Stimulated activated CD8-positive, alpha-beta memory T cell treated with anti-CD3 and anti-CD28 coated beads, Interleukin-15, amount 100 ng/mL, for 1 hour (primary cell): ENCODE measurements around the gene KIAA1191.
"Not testable (repeated sequence)": the region's sequence is repeated elsewhere in the genome, so short reads cannot be mapped to it uniquely, and the experiment has no call there.

Experiments used
- DNase-seq: peaks from one replicate; pipeline ENCODE4 v3.0.0-alpha.2; 2020; ENCODE audit warnings: low read depth

KIAA1191 gene, protein sequence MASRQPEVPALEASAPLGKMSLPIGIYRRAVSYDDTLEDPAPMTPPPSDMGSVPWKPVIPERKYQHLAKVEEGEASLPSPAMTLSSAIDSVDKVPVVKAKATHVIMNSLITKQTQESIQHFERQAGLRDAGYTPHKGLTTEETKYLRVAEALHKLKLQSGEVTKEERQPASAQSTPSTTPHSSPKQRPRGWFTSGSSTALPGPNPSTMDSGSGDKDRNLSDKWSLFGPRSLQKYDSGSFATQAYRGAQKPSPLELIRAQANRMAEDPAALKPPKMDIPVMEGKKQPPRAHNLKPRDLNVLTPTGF

DNA sequence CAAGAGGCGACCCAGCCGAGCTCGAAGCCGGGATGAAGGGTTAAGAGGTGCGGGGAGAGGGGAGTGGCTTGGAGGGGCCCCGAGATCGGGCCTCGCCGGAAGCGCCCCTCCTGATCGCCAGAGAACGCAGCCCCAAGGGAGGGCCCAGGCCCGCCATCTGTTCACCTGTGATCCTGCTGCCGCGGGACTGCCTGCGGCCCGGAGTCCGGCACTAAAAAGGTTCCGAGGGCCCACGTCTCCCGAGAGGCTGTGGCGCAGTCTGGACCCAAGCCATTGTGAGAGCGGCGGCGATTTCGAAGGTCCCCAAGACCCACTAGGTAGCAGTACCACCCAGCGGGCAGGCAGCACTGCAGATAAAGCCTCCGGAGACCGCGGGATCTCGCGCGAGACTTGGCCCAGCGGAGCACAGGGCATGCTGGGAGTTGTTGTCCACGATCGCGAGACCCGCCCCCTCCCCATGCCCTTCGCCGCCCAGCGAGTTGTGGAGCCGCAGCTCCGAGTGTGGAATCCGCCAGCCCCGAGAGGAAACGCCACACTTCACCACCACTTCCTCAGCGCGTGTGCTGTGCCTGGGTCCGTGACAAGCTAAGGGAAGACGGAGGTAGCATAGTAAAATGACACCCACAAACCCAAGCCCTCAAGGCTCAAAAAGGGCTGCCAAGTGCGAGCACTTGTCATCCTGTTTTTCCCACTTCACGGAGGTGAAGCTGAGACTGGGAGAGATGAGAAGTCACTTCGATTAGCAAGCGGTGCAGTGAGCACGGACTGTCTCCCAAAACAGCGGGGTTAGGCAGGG lies at the start of gene KIAA1191:
Gene KIAA1191 (minus strand): TSS at position 328 of the 796 bp plus-strand sequence. CDS start 2,256 bp downstream, outside the sequence.
- DNase-seq, result peak; percentile 91

DNA sequence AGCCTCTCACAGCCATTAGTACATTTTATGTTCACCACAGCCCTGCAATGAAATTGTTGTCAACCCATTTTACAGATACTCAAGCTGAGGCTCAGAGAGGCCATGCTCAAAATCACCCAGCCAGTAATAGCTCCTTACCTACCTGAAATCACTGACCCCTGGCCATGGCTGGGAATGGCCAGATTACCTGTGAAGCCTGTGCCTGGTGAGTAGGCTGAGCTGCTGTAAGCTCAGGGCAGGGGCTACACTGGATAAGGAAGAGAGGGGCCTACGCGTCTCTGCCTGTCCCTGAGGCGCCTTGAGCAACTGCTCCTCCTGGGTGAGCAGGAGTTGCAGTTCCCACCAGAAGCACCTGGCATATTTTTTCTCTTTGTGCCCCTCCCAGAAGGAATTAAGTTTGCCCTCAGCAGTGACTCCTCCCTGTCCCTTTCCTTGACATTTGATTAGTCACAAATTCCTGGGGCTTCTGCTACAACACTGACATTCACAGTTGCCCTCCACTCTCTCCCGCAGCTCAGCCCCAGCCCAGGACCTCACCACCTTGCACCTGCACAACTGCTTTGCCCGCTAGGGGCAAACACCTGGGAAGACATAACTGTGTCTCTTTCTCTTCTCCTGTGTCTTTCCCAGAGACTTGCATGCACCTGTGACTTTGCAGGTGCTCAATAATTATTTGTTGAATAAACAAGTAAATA lies 49.1 kb upstream of the KIAA1191 start:
- DNase-seq, result no peak

DNA sequence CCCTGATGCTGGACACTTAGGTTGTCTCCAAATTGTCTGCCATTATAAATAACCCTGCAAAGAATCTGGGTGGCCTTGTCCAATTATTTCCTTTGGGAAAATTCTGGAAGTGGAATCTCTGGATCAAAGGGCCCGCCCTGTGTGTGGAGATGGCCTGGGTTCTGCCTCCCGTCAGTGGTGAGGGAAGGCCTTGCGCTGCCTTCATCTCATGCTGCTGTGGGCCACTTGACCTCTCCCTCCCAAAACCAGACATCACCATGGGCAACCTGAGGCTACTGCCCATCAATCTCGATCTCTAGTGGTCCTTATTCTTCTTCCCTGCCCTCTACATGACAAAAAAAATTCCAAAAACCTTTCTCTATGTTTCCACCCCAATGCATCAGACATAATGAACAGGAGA lies 48.2 kb upstream of the KIAA1191 start:
- DNase-seq, result no peak

DNA sequence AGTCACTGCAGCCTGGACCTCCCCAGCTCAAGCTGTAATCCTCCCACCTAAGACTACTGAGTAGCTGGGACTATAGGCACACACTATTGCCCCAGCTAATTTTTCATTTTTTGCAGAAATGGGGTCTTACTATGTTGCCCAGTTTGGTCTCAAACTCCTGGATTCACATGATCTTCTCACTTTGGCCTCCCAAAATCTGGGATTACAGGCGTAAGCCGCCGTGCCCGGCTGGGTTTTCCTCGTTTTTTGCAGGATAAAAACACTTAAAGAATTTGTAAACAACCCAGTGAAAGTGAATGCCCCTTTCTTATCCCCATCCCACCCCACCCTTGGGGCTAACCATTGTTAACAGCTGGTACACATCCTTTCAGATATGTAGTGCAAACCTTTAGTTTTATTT lies 47.0 kb upstream of the KIAA1191 start:
- no peak for DNase-seq

DNA sequence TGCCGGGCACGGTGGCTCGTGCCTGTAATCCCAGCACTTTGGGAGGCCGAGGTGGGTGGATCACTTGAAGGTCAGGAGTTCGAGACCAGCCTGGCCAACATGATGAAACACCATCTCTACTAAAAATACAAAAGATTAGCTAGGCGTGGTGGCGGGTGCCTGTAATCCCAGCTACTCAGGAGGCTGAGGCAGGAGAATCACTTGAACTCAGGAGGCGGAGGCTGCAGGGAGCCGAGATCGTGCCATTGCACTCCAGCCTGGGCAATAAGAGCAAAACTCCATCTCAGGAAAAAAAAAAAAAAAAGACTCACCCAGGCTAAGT lies 46.6 kb upstream of the KIAA1191 start:
- not testable (repeated sequence) for DNase-seq

DNA sequence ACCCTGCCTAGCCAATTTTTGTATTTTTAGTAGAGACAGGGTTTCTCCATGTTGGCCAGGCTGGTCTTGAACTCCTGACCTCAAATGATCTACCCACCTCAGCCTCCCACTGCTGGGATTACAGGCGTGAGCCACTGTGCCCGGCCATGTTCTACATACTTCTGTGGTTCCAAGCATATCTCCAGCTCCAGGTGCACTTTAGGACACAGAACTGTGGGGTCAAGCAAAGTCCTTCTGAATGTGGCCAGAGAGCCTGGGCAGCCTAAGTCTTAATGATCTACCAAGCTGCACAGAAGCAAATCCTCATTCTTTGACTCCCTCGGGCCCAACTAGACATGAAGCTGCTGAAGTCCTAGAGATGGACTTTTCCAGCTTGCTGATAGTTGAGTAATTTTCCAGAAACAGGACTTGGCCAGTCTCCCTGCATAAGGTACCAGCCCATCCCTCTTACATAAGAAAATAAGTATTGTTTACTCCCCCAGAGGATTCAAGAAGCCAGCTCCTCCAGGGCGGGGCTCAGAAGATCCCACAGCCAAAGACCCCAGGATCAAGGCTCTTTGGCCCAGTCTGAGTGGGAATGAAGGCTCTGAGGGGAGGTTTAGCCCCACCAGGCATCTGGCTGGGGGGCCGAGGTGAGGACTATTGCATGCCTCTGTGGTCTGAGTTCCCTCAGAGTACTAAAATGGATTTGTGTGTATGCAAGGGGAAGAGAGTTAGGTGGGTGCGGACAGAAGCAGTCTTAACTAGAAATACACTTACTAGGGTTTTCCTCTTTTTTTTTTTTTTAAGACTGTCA lies 46.1 kb upstream of the KIAA1191 start:
- no peak for DNase-seq

DNA sequence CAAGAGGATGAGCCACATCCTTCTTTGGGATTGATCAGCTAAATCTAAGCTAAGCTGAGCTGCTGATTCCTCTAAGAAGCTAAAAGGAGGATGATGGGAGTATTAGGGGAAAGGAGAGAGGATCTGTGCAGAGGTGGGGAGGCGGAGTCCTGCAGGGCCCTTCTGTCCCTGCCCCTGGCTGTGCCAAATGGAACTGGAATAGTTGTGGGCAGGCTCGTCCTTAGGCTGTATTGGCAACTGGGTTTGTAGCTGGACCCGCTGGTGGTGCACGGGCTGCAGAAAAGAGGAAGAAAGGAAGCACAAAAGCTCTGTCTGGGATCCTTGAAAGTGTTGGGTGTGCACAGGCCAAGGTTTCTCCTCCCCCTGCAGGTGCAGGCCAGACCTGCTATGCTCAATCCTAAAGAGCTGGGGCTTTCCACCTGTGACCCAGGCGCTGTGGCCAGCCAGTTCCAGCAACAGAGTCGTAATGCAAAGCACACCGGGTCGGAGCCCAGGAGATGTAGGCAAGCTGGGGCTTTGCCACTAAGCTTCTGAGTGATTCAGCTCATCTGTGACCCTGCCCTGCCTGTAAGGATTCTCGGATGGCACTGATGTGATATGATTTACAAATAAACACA lies 45.0 kb upstream of the KIAA1191 start:
- DNase-seq, result no peak

DNA sequence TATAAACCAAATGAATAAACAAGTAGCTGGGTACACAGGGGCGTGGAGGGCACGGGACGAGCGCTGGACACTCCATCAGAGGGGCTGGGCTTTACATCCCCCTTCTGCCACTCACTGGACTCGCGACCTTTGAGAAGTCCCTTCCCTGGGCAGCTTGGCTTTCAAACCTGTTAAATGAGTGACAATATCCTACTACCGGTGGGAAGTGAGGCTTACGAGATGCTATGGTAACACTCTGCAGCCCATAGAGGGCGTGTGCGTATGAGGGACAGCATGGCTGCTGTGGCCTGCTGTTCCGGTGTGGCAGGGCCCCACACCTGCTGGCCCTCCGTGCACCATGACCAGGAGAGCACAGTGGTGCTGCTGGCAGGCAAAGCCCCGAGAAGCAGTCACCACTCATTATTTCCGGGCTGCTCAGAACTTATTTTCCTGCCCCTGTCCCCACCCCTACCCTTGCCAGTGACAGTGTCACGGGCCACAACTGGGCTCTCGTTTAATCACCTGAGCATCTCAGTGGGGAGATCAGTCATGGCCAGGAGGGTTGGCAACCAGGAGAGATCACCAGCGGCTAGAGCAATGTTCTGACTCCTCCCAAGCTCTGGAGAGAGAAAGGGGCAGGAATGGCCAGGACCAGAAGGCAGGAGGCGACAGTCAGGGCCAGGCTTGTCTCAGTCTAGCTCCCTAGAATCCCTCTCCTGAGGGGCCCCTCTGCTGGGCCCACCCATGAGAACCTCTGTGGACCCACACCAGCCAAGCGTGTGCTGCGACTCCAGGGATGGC lies 44.3 kb upstream of the KIAA1191 start:
- no peak for DNase-seq

DNA sequence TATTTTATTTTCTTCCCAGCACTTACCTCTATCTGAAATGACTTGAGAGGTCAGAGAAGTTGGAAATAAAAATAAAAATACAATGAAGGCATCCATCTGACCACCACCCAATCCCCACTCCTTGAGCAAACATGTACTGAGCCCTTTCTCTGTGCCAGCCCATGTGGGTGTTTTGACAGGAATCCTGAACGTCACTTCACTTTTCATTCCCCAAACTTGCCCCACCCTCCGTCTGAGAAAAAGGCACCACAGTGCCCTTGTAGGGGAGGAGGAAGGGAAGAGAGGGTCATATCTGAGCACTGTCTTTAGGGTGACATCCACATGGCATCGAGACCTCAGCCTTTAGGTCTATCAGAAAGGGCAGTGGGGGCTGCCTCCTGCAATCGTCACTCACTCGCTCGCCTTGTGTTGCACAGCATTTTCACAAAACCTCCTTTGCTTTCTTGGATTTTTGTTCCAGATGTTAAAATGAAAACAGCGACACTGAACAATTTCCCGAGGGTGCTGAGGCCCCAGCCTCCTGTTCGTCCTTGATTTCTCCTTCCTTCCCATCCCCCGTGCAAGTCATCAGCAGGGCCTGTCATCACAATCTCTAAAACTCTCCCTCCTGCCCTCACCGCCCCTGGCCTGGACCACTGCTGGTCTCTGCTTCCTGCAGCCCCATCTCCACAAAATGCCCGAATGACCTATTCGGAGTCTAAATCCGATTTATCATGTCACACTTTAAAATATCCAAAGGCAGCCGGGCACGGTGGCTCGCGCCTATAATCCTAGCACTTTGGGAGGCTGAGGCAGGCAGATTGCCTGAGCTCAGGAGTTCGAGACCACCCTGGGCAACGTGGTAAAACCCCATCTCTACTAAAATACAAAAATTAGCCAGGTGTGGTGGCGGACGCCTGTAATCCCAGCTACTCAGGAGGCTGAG lies 40.0 kb upstream of the KIAA1191 start:
- DNase-seq, result no peak

DNA sequence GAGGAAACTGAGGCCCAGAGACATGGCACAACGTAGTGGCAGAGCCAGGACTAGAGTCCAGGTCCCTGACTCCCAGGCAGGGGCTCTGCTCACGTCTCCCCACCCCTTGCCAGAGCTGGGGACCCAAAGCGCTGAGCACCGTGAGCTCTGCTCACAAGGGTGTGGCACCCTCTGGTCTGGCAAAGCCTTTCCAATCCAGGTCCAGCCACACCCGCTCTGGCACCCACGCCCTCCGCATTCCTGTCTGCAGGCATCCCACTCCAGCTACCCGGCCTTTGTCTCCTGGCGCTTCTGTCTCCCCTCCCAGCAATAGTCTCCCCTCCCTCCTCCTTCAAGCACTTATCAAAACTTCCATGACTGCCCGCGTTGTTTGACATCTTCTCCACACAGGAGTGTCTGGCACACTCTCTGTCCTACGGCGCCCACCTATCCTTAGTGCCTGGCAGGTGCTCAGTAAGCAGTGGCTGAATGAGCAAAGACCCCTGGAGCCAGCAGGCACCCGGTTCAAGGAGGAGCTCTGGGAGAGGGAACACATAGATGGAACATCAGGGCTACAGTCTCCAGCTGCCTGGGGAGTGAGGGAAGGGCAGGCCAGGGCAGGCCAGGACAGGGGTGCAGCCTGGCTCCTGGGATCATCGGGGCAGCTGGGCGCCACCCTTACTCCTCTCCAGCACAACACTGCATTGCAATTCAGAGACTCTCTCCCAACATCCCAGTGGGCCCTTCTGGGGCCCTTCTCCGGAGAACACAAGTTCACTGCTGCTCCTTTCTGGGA lies 39.0 kb upstream of the KIAA1191 start:
- no peak for DNase-seq

DNA sequence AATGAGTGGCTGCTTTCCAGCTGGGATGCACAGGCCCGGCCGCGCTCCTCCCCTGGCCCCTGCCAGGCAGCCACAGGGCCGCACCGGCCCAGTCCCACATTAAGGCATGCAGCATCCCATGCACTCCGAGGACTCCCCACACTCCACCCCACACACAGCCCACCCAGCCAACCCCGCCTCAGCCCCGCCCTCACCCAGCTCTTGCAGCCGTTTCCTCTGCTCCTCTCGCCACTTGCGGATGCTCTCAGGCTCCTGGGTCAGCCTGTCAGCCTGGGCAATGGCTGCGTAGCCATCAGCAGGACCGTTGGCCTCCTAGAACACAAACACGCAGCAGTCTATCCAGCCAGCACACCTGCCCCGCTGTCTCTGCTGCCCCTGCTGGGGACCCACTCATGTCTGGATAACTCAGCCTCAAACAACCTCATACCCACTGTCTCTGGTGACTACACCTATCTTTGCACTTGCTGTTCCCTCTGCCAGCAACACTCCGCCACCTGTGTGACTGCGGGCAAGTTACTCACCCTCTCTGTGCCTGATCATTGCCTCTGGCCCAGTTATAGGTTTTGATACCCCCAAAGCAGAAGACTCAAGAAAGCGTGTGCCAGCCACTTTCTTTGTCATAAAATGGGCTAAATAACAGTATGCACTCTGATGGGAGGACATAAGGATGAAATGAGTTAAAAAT lies 36.3 kb upstream of the KIAA1191 start:
- DNase-seq, result no peak

DNA sequence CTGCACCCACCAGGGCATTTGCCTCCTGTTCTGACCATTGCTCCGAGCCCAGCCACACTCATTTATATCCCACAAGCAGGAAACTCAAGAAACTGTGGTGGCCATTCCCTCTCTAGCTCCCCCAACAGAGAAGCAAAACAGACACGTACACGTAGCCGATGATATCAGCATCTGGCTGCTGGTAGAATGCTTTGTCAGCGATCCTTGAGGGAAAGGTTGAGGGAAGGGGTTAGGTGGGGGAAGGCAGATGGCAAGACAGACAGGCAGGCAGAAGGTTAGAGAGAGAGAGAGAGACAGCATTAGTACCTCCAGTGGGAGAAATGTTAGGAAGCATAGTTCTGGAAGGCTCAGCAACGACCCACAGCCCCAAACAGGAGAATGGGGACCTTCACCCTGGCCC lies 34.8 kb upstream of the KIAA1191 start:
- no peak for DNase-seq

DNA sequence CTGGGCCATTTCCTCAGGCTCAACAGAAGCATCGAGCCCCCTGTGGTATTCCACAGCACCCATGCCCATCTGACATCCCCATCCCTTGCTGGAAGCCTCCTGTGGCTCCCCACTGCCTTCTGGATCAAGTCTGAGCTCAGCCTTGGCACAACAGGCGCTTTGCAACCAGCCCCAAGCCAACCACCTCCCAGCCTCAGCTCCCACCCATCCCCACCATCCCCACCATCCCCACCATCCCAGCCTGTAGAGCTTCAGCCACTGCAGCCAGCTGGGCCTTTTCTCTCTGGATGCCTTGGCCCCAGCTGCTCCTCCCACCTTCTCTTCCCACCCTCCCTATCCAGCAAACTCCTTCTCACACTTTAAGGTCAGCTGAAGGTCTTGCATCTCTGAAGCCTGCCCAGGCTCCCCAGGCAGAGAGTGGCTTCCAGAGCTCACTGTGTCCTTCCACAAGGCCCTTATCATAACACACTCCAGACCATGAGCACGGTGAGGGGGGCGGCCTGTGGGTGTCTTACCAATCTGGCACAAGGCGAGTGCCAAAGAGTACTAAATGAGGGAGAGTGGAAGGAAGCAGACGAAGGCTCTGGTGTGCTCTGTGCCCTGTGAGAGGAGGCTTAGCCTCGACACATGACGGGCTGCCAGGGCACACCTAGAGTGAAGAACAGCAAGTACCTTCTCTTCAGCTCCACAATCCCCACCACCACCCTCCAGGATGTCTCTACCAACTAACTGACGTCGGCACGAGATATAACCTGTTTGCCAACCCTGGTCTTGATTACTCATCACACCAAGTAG lies 33.5 kb upstream of the KIAA1191 start:
- no peak for DNase-seq

DNA sequence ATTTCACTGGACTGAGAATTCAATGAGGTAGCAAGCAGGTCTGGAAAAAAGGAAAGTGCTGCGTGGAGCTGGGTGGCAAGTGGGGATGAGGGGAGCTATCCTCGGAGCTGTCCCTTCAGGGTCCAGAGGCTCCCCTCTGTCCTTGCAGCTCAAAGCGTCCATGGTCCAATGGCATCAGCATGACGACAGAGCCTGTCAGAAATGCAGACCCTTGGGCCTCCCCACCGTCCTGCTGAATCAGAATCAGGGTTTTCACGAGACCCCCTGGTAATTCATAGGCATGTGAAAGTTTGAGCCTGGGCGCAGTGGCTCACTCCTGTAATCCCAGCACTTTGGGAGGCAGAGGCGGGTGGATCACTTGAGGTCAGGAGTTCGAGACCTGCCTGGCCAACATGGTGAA lies 32.5 kb upstream of the KIAA1191 start:
- no peak for DNase-seq

DNA sequence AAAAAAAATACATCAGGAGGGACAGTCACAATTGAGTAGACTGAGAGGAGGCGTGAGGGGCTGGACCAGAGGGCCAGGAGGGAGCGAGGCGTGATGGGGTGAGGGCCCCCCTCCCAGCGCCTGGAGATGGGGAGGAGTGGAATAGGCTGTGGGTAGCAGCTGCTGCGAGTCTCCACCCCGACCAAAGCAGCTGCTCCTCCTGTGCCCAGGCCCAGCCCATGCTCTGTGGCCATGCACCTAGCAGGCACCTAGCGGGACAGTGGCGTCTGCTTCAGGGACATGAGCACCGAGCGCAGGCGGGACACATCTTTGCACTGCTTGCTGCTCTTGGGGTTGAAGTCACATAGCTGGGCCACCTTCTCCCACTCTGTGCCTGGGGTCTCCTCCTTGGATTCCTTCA lies 31.0 kb upstream of the KIAA1191 start:
- no peak for DNase-seq

DNA sequence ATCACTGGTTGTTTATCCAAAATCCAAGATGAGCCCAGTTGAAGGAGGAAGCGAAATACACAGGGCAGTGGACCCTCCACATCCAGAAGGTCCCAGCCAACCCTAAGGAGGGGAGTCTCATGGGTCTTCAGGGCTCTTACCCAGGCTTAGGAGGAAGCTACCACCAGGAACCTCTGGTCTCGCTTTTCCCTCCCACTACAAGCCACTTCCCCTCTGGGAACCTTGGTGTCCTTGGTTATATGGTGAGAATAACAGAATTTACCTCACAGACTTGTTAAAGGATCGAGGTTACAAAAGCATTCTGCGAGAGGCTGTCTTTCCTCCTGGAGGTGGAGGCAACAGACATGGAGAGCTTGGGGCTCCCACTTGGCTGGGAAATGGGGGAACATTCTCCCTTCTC lies 30.4 kb upstream of the KIAA1191 start:
- no peak for DNase-seq

DNA sequence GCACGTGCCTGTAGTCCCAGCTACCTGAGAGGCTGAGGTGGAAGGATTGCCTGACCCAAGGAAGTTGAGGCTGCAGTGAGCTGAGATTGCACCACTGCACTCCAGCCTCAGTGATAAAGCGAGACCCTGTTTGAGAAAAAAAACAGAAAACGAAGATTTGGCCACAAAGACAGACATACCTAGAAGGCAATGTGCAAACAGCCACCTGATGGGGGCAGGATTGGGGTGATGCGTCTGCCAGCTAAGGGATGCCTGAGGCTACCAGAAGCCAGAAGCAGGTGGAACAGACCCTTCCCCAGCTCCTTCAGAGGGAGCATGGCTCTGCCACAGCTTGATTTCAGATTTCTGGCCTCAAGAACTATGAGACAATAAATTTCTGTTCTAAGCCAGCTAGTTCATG lies 29.9 kb upstream of the KIAA1191 start:
- DNase-seq, result no peak
